ENCODE data around the gene PMM1. TPM values are rescaled to one million over a fixed set of nuclear protein-coding genes. Genes with fewer than 3 reads are reported as not detected.

The PMM1 gene
- total RNA-seq, 4 donors from 2014 or later = 17.7 to 26.1 (median 23.8) TPM

DNA sequence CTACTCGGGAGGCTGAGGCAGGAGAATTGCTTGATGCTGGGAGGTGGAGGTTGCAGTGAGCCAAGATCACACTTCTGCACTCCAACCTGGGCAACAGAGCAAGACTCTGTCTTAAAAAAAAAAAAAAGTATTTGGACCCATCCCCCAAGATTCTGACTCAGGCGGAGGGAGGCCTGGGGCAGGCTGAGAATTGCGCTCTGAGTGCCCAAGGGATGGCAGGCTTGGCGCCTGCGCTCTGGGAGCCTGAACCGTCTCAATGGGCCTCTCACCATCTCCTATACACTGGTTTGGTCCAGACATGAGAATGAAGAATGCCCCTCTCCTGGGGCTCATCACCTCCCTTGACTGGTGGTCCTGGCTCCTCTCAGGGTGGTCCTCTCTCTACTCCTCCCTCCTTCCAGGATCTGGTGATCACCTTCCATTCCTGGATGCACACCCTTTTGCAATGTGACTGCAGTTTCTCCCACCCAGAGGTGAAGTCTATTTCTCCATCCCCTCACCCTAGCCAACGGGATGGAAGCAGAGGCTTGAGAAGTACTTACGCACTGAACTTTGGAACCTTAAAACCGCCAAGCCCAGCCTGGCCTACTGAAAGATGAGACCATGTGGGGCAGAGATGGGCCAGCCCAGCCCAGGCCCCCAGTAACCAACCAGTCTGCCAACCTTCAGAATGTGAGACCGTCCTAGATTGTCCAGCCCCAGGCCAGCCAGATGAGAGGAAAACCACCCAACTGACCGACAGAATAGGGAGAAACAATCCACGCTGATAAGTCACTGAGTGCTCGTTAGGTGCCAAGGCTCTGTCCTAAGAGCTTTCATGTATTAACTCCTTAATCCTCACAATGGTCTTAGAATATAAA is 50.3 kb downstream of the PMM1 start:
- Histone ChIP-seq H3K9me3 (no peaks in the 10 kb centered on the region), H3K27me3 (no peaks in the 10 kb centered on the region), H3K4me3 (replicated peaks in 1 of 3) (no peak overlapping the region), H3K36me3 (no peaks in the 10 kb centered on the region), H3K27ac (no peak overlapping the region), H3K4me1 (peaks cover 12 to 20% of the 10 kb centered on the region in 2 donors)
- no peak for TF ChIP-seq POLR2A (IDR thresholded peaks at IDR 0.05)
- TF ChIP-seq, protein P1, sequence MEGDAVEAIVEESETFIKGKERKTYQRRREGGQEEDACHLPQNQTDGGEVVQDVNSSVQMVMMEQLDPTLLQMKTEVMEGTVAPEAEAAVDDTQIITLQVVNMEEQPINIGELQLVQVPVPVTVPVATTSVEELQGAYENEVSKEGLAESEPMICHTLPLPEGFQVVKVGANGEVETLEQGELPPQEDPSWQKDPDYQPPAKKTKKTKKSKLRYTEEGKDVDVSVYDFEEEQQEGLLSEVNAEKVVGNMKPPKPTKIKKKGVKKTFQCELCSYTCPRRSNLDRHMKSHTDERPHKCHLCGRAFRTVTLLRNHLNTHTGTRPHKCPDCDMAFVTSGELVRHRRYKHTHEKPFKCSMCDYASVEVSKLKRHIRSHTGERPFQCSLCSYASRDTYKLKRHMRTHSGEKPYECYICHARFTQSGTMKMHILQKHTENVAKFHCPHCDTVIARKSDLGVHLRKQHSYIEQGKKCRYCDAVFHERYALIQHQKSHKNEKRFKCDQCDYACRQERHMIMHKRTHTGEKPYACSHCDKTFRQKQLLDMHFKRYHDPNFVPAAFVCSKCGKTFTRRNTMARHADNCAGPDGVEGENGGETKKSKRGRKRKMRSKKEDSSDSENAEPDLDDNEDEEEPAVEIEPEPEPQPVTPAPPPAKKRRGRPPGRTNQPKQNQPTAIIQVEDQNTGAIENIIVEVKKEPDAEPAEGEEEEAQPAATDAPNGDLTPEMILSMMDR (IDR thresholded peaks at IDR 0.05) = no peak
- no peak for DNase-seq
- 68 to 77% methylated on average over 11 to 13 of the region's 13 CpGs for whole genome bisulfite sequencing, 2 donors
- intact Hi-C loops (cut with DNase I) = loop anchor here (5.0 kb wide), 1 partner anchor 58 kb away; no protein-coding TSS in a partner anchor

DNA sequence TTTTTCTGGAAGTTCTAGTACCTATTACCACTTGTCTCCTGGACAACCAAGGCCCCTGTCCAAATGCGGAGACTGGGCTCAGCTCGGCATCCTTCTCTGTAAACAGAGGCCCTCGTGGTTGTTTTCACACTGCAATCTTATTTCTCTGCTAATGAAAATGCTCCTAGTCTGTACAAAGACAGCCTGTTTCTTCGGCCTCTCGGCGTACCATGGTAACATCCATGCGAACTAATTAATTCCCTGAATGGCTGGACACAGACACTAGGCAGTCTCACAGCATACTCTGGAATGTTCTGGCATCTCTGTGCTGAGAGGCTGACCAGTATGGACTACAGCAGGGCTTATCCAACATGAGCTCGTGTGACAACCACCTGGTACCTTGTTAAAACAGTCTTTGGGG is 51.1 kb downstream of the PMM1 start:
- Histone ChIP-seq H3K9me3 (no peaks in the 10 kb centered on the region), H3K27ac (no peak overlapping the region), H3K4me1 (peaks cover 11 to 19% of the 10 kb centered on the region in 2 donors), H3K36me3 (no peaks in the 10 kb centered on the region), H3K4me3 (replicated peaks in 1 of 3) (no peak overlapping the region), H3K27me3 (no peaks in the 10 kb centered on the region)
- 87 to 96% methylated on average over 8 of the region's 8 CpGs for WGBS, 2 donors
- intact Hi-C loops (cut with DNase I) = no loop called here
- TF ChIP-seq POLR2A (IDR thresholded peaks at IDR 0.05) = no peak
- TF ChIP-seq, protein P1 (IDR thresholded peaks at IDR 0.05) = no peak
- DNase-seq = no peak

DNA sequence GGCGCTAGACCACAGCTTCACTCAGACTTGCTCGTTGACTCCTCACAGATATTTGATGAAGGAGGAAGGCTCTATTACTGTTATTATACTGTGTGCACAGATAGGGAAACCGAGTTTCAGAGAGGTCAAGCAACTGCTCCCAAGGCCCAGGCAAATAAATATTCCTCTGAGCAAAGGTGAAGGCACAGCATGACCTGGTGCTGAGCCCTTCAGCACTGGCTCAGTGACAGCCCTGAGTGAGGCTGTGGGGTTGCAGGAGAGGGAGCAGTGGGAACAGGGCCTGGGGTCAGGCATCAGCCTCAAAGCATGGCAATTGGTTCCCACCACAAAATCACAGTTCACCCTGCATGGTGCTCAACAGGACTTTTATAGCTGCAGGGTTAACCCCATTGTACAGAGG is 52.4 kb downstream of the PMM1 start:
- WGBS, 2 donors = 89 to 96% methylated on average over 3 of the region's 3 CpGs
- no peaks in the 10 kb centered on the region for H3K27me3 ChIP-seq
- no peak overlapping the region for H3K4me3 ChIP-seq (replicated peaks in 1 of 3)
- H3K9me3 ChIP-seq = no peaks in the 10 kb centered on the region
- peaks cover 0 to 5% of the 10 kb centered on the region in 2 donors for H3K4me1 ChIP-seq
- intact Hi-C loops (cut with DNase I) = no loop called here
- TF ChIP-seq POLR2A (IDR thresholded peaks at IDR 0.05) = no peak
- TF ChIP-seq, protein P1 (IDR thresholded peaks at IDR 0.05) = no peak
- H3K36me3 ChIP-seq = peaks cover 0 to 4% of the 10 kb centered on the region in 2 donors
- no peak for DNase-seq
- no peak overlapping the region for H3K27ac ChIP-seq

DNA sequence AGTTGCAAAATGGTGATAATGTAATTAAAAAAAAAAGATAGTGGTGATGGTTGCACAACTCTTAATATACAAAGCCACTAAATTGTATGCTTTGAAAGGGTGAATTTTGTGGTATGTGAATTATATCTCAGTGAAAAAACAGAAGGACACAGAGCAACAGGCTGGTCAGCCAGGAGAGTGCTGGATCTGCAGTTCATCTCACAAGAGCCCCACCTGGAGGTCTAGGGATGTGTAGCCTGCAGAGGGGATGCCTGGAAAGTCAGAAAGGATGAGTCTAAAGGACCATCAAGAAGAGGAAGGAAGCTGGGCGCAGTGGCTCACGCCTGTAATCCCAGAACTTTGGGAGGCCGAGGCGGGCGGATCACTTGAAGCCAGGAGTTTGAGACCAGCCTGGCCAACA is 54.4 kb downstream of the PMM1 start:
- no peak for DNase-seq
- intact Hi-C loops (cut with DNase I) = no loop called here
- peaks cover 13 to 22% of the 10 kb centered on the region in 2 donors for H3K36me3 ChIP-seq

More for the DNA sequence above, 54.4 kb downstream of the PMM1 start:
- 84 to 87% methylated on average over 5 of the region's 5 CpGs for WGBS, 2 donors
- no peaks in the 10 kb centered on the region for H3K4me1 ChIP-seq
- H3K9me3 ChIP-seq = no peaks in the 10 kb centered on the region
- TF ChIP-seq, protein P1 (IDR thresholded peaks at IDR 0.05) = no peak
- TF ChIP-seq POLR2A (IDR thresholded peaks at IDR 0.05) = no peak
- no peak overlapping the region for H3K4me3 ChIP-seq (replicated peaks in 1 of 3)
- H3K27me3 ChIP-seq = no peaks in the 10 kb centered on the region
- no peak overlapping the region for H3K27ac ChIP-seq

Data from thyroid gland (tissue), 4 donors.